DND-41 (cell line): ENCODE measurements around the gene HMCN1.

Source experiments
- ATAC-seq: fragments of 200-7000 bp; cut with Tn5 transposase; 3 replicates; pipeline ENCODE4 v1.9.1; 2021; ENCODE audit warnings: low read depth; ENCODE audit not compliant: insufficient read depth
- DNase-seq: peaks from one replicate; pipeline ENCODE4 v3.0.0-alpha.2; 2020
- H2AFZ ChIP-seq: 2 replicates; pipeline ENCODE4 v1.6.0; 2012; ENCODE audit warnings: low read depth, low read length
- H3K27ac ChIP-seq: 2 replicates; pipeline ENCODE4 v1.5.1; 2012; ENCODE audit warnings: low read length, inconsistent platforms
- H3K27me3 ChIP-seq: fragments of 200-600 bp; sonication (generic); 2 replicates; pipeline ENCODE4 v1.6.0; 2012; ENCODE audit warnings: low read length, mild to moderate bottlenecking, inconsistent platforms; ENCODE audit not compliant: insufficient read depth, poor library complexity
- H3K36me3 ChIP-seq: 2 replicates; pipeline ENCODE4 v1.5.1; 2012; ENCODE audit warnings: low read length, inconsistent platforms; ENCODE audit not compliant: insufficient read depth
- H3K4me1 ChIP-seq: 2 replicates; pipeline ENCODE4 v1.5.1; 2012; ENCODE audit warnings: mild to moderate bottlenecking, low read length; ENCODE audit not compliant: insufficient read depth
- H3K4me2 ChIP-seq: 2 replicates; pipeline ENCODE4 v1.6.0; 2012; ENCODE audit warnings: mild to moderate bottlenecking, moderate library complexity, low read length, inconsistent platforms; ENCODE audit not compliant: insufficient read depth
- H3K4me3 ChIP-seq, 2 experiments: fragments of 200-600 bp in 1 of 2; shearing (Covaris generic) in 1 of 2; 2 replicates each; pipeline ENCODE4 v1.5.1; 2012 to 2016; ENCODE audit warnings: inconsistent platforms in 2 of 2, low read length in 2 of 2, mild to moderate bottlenecking in 2 of 2, low read depth in 1 of 2, moderate library complexity in 1 of 2
- H3K79me2 ChIP-seq: 2 replicates; pipeline ENCODE4 v1.6.0; 2012; ENCODE audit warnings: low read length, inconsistent platforms; ENCODE audit not compliant: insufficient read depth
- H3K9ac ChIP-seq: 2 replicates; pipeline ENCODE4 v1.6.0; 2012; ENCODE audit warnings: low read depth, mild to moderate bottlenecking, inconsistent platforms, low read length, moderate library complexity
- H3K9me3 ChIP-seq: 2 replicates; pipeline ENCODE4 v1.5.1; 2012; ENCODE audit warnings: low read length, moderate library complexity, mild to moderate bottlenecking, inconsistent platforms; ENCODE audit not compliant: insufficient read depth, severe bottlenecking
- H4K20me1 ChIP-seq: 2 replicates; pipeline ENCODE4 v1.6.0; 2012; ENCODE audit warnings: low read length; ENCODE audit not compliant: insufficient read depth
- EZH2 ChIP-seq: IDR thresholded peaks from 3 replicates; pipeline ENCODE4 v1.6.1; 2012; ENCODE audit warnings: borderline replicate concordance, low read depth, mild to moderate bottlenecking, moderate library complexity, low read length, inconsistent platforms; ENCODE audit not compliant: severe bottlenecking
- TF ChIP-seq, protein P1 (sequence below): IDR thresholded peaks from 2 replicates; pipeline ENCODE4 v1.5.1; 2012; ENCODE audit warnings: borderline replicate concordance, low read length, moderate library complexity, mild to moderate bottlenecking; ENCODE audit not compliant: poor library complexity, severe bottlenecking; ENCODE audit errors: extremely low read depth

Gene HMCN1

DNA sequence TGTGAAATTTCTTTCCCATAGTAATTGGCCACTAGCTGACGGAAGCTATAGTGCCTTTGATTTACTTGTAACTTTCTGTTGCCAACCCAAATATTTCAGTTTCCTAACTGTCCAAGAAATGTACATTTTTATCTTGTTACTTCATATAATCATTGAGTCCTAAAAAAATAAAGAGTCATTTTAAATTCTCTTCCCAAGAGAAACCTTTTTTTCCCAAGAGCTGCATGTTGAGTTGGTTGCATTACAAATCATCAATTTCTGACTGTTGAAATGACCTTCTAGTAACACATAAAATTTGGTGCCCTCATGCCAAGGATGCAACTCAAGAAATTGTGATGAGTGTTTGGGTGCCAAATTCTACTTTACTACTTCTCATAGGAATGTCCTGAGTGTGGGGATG is 61.0 kb downstream of the HMCN1 start:
- ATAC-seq (no peak), DNase-seq (no peak)
- H3K9me3 ChIP-seq, result peaks cover 4% of the 10 kb centered on the region
- H4K20me1 ChIP-seq, result no peaks in the 10 kb centered on the region
- no peaks in the 10 kb centered on the region for H3K4me1 ChIP-seq
- H3K79me2 ChIP-seq, result no peaks in the 10 kb centered on the region
- H3K4me2 ChIP-seq, result no peak overlapping the region
- no peak overlapping the region for H3K4me3 ChIP-seq
- no peaks in the 10 kb centered on the region for H3K36me3 ChIP-seq
- H2AFZ ChIP-seq, result no peak overlapping the region
- no peak overlapping the region for H3K9ac ChIP-seq
- TF ChIP-seq, protein P1, sequence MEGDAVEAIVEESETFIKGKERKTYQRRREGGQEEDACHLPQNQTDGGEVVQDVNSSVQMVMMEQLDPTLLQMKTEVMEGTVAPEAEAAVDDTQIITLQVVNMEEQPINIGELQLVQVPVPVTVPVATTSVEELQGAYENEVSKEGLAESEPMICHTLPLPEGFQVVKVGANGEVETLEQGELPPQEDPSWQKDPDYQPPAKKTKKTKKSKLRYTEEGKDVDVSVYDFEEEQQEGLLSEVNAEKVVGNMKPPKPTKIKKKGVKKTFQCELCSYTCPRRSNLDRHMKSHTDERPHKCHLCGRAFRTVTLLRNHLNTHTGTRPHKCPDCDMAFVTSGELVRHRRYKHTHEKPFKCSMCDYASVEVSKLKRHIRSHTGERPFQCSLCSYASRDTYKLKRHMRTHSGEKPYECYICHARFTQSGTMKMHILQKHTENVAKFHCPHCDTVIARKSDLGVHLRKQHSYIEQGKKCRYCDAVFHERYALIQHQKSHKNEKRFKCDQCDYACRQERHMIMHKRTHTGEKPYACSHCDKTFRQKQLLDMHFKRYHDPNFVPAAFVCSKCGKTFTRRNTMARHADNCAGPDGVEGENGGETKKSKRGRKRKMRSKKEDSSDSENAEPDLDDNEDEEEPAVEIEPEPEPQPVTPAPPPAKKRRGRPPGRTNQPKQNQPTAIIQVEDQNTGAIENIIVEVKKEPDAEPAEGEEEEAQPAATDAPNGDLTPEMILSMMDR, result no peak
- no peak for TF ChIP-seq EZH2
- no peak overlapping the region for H3K27ac ChIP-seq
- no peaks in the 10 kb centered on the region for H3K27me3 ChIP-seq

DNA sequence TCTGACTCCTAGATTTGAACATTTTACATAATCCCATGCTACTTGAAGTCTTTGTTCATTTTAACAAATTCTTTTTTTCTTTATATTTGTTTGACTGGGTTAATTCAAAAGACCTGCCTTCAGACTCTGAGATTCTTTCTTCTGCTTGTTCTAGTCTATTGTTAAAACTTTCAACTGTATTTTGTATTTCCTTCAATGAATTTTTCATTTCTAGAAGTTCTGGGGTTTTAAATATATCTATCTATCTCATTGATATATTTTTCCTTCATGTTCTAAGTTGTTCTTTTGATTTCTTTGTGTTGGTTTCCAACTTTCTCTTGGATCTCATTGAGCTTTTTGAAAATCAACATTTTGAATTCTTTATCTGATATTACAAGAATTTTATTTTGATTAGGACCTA is 64.3 kb downstream of the HMCN1 start:
- no peak for DNase-seq
- no peak overlapping the region for H3K9ac ChIP-seq
- H4K20me1 ChIP-seq, result no peaks in the 10 kb centered on the region
- H3K4me1 ChIP-seq, result no peaks in the 10 kb centered on the region
- H3K4me3 ChIP-seq, result no peak overlapping the region
- ATAC-seq, result no peak
- TF ChIP-seq EZH2, result no peak
- TF ChIP-seq, protein P1, result no peak
- no peak overlapping the region for H2AFZ ChIP-seq
- no peaks in the 10 kb centered on the region for H3K27me3 ChIP-seq
- H3K36me3 ChIP-seq, result no peaks in the 10 kb centered on the region
- no peaks in the 10 kb centered on the region for H3K79me2 ChIP-seq
- no peak overlapping the region for H3K4me2 ChIP-seq
- peaks cover 4% of the 10 kb centered on the region for H3K9me3 ChIP-seq
- no peak overlapping the region for H3K27ac ChIP-seq

DNA sequence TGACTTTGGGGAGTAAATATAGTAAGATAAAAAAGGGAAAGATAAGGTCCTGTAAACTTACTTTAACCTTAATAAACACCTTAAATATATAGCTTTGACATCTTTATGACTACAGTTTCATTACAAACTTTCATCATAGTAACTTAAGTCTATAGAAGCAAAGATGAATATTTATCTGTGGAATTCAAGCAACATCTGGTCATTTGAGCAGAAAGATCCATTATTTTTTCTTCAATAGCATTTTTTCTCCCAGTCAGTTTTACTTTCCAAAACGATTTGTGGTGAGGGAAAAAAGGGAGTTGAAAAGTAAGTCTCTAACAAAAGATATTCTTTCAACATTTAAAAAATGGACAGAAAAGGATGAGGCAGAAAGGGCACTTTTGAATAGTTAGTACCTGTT is 69.0 kb downstream of the HMCN1 start:
- DNase-seq (no peak), ATAC-seq (no peak)
- Histone ChIP-seq H3K79me2 (no peaks in the 10 kb centered on the region), H3K27me3 (no peaks in the 10 kb centered on the region), H3K4me1 (no peaks in the 10 kb centered on the region), H4K20me1 (no peaks in the 10 kb centered on the region), H3K4me3 (no peak overlapping the region), H3K36me3 (no peaks in the 10 kb centered on the region), H3K4me2 (no peak overlapping the region), H2AFZ (no peak overlapping the region), H3K9ac (no peak overlapping the region), H3K9me3 (peaks cover 4% of the 10 kb centered on the region), H3K27ac (no peak overlapping the region)
- TF ChIP-seq, protein P1, result no peak
- TF ChIP-seq EZH2, result no peak

DNA sequence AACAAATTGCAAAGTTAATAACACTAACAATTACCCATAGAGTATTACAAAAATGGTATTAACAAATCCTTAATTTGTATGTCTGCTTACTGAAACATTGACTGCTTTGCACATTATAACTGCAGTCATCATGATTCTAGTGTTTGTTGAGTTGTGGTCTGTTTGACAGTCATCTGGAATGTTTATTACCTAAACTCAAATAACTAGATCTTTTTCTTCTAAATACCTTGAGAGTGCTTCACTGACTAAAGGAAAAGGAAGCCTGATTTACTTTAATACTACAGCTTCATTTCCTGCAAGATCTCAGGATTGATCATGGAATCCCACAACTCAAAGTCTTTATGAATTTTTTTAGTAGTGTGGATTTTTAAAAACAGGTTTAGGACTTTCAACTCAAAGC is 70.0 kb downstream of the HMCN1 start:
- Histone ChIP-seq H3K9me3 (peaks cover 1% of the 10 kb centered on the region), H3K27ac (no peak overlapping the region), H4K20me1 (no peaks in the 10 kb centered on the region), H3K4me1 (no peaks in the 10 kb centered on the region), H2AFZ (no peak overlapping the region), H3K27me3 (no peaks in the 10 kb centered on the region), H3K9ac (no peak overlapping the region), H3K4me2 (no peak overlapping the region), H3K79me2 (no peaks in the 10 kb centered on the region), H3K36me3 (no peaks in the 10 kb centered on the region), H3K4me3 (no peak overlapping the region)
- no peak for ATAC-seq
- DNase-seq, result no peak
- TF ChIP-seq, protein P1, result no peak
- no peak for TF ChIP-seq EZH2
